Measurements from ENCODE around the gene AAK1.
"Not testable (repeated sequence)": the region's sequence is repeated elsewhere in the genome, so short reads cannot be mapped to it uniquely, and the experiment has no call there.

The AAK1 gene

DNA sequence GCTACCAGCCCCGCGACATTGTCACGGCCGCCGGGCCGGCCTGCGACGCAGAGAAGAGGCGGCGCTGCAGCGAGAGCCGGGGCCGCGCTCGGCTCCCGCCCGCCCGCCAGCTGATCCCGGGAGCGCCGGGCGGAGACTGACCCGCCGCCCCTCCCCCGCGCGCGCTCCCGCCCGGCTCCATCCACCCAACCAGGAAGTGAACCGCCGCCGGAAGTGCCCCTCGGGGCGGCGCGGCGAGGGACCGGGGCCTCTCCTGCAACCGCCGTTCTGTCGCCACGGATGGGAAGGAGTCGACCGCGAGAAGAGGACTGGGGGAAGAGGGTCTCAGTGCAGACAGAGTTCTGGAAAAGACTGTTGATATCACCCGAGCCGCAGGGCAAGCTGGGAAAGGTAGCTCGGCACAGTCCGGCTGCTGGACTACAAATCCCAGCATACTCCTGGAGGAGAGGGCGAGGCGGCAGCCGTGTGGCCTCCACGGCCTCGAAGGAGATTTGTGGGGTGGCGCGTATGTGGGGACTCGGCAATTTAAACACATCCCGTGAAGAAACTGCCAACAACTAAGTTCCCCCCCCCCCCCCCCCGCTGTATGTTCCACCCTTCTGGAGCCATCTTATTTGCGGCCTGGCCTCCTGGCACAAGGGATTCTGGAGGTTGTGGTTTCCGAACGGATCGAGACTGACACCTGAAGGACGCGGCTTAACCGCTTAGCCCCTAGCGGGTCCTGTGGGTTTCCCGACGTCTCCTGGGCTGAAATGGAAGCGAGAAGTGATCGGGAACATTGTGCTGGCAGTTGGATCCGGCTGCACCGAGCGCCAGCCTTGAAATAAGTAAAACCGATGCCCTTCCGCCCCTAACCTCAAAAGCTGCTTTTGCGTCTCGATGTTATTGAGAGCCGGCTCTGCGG lies at the start of gene AAK1:
TSS of gene AAK1 (minus strand) at position 138 of the 904 bp plus-strand sequence. CDS start 699 bp downstream, outside the sequence.
- peak; percentile 93 for DNase-seq (ENCODE audit: low spot score)

DNA sequence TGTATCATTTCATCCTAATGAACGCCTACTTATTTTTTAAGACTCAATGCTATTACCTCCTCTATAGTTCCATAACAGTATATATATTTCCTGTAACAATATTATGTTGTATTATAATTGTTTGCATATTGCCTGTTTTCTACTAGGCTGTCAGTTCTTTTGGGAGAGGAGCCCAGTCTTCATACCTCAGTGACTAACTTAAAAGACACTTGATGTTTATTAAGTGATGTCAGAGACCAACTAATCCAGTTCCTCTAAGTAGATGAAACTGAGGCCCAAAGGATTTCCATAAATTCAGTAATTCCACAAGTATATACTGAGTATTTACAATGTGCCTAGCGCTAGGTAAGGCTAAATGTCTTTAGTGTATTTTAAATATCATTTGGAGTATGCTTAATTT lies 48.9 kb upstream of the AAK1 start:
- no peak for DNase-seq (ENCODE audit: low spot score)

DNA sequence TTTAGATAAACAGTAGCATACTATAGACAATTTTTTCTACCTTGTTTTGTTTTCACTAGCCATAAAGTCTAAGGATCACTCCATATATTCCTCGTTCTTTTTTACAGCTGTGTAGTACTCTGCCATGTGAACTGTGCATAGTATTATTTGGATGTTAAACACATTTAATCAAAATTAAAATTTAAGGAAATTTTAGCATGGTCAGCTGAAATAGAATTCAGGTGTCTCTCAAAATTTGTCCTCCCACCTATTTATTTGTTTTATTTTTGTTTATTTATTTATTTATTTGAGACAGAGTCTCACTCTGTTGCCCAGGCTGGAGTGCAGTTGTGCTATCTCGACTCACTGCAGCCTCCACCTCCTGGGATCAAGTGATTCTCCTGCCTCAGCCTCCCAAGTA lies 46.4 kb upstream of the AAK1 start:
- DNase-seq (ENCODE audit: low spot score): no peak

DNA sequence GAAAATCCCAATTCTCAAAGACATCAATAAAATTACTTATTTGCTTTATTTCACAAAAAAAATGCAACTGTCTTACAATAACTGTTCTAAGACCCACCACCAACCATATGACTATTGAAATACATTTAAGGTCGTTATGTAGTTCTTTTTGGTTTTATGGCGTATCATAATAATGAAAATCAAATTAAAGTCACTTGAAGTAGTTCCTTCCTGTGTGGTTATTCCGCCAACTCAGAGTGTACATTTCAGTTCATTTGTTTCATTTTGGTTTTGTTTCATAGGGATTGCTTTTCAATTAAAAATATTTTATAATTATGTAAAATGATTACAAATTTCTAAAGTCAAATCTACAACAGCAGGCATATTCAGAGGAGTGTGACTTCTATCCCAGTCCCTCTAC lies 45.9 kb upstream of the AAK1 start:
- DNase-seq (ENCODE audit: low spot score): no peak

DNA sequence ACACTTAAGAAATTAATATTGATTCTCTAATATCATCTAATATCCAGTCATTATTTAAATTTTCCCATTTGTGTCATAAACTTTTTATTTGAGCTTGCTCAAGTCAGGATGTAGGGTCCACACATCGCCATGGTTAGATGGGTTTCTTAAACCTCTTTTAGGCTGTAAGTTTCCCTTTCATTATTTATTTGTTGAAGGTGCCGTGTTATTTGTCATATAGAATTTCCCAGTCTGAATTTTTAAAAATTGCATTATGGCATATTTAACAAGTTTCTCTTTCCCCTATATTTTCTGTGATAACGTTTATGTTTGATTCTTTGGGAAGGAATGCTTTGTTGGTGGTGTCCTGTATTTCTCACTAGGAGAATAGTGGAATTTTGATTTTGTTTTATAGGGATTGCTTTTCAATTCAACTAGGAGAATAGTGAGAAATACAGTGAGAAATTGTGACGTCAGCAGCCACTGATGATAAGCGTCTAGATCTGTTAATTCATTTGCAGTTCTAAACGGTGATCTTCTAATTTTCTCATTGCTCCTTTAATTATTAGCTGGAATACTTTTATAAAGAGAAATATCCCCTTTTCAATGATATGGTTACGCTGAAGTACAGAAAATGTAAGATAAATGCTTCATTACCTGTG lies 44.6 kb upstream of the AAK1 start:
- no peak for DNase-seq (ENCODE audit: low spot score)

DNA sequence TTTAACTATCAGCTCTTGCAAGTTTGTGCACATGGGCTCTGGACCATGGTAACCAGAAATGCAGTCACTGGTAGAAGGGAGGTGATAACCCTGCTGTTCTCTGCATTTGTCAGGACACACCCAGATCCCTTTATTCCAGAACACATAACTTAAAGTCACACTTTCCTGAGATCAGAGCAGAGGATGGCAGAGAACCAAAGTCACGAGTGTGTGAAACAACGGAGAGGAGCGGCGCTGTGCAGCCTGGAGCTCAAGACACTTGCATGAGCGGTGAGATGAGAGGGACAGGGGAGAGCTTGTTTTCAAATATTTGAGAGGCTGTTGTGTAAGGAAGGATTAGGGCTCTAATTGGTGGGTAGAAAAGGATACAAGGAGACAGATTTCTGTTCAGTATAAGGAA lies 43.3 kb upstream of the AAK1 start:
- DNase-seq (ENCODE audit: low spot score): no peak

DNA sequence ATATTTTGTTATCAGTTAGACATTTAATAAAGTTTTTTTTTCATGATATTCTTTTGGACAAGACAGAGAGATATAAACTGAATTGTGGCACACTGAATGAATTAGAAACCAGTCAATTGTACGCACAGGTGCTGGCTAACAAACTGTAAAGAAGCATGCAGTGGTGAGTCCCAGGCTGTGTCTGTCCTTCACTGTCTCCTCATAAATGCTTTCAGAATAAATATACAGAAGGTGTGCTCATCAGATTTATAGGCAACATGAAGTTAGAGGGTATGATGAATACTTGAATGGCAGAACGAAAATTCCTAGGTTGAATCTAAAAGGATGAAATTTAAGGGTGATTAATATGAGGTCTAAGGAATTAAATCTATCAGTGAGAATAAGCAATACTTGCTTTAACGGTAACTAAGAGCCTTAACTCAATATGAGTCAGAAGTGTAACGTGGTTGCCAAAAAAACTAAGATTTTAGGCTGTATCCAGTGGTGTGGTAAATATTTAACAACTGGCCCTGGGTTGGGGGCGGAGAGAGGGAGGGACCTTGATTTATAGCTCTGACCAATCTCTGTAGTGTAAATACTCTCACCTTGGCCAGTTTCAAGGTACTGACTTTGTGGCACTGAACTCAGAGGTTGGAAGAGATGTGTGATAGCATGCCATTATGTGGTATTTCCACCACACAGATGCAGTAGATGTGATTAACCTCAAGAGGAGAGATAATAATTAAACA lies 41.9 kb upstream of the AAK1 start:
- no peak for DNase-seq (ENCODE audit: low spot score)

DNA sequence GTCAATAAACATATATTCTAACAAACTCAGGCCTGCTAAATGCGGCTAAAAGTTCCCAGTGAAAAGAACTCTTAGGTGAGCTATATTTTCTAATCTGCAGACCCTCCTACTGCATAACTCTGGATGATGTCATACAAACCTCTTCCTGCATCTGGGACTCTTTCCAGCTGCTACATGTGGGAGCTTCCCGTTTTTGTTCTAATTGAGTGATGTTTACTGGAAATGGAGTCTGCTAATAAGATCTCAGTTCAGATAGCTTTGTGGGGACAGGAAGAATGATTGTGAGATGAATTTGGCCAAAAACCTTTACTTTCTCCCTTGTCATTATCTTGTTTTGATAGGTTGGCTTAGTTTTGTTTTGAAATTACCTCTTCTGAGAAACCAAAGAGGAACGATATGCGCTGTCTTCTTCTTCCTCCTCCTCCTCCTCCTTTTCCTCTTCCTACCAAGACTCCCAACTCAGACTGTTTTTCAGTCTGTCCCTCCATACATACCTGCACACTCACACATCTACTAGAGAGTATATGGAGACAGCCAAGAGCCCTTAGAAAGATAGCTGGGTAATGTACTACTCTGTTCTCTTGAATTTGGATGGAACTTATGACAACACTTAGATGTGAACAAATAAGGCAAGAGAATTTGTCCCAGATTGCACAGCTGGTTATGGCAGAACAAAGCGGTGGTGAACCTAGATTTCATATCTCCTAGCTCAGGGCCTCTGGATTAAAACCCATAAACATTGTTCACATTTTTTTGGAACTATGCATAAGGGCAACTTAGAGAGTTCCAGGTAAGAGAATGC lies 39.8 kb upstream of the AAK1 start:
- no peak for DNase-seq (ENCODE audit: low spot score)

DNA sequence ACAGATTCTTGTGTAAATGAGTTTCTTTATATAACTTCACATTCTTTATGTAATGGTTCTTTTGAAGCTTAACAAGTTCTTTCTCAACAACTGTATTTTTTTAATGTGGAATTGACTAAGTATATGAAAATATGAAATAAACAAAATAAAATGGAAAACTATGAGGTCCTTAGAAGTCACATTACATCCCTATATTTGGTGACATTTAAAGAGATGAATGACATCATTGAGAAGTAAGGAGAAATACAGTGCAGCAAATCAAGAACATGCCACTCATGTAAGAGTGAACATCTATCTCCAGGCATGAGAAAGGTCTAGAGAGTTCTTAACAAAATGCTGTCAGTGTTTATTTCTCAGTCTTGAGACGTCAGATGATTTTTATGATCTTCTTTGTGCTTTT lies 39.0 kb upstream of the AAK1 start:
- DNase-seq (ENCODE audit: low spot score): no peak

DNA sequence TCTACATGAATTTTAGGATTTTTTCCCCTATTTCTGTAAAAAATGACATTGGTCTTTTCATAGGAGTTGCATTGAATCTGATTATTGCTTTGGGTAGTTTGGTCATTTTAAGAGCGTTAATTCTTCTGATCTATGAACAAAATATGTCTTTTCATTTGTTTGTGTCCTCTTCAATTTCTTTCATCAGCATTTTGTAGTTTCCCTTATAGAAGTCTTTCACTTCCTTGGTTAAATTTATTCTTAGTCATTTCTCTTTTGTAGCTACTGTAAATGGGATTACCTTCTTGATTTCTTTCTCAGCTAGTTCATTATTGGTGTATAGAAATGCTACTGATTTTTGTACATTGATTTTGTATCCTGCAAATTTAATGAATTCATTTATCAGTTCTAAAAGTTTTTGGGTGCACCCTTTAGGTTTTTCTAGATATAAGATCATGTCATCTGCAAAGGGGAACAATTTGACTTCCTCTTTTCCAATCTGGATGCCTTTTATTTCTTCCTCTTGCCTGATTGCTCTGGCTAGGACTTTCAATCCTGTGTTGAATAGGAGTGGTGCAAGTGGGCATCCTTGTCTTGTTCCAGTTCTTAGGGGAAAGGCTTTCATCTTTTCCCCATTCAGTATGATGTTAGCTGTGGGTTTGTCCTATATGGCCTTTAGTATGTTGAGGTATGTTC lies 36.6 kb upstream of the AAK1 start:
- no peak for DNase-seq (ENCODE audit: low spot score)

DNA sequence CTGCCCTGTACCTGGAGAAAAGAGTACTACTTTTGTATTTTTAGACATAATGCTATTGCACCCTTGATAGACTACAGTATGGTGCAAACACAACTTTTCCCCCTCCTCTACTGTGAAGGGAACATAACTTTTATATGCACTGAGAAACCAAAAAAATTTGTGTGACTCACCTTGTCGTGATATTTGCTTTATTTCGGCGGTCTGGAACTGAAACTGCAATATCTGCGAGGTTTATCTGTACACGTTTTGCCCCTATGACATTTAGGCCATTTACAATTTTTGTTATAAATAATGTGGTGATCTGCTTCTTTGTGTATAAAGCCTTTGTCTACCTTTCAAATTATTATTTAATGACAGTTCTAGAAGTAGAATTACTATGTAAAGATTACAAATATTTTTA lies 34.4 kb upstream of the AAK1 start:
- DNase-seq (ENCODE audit: low spot score): no peak

DNA sequence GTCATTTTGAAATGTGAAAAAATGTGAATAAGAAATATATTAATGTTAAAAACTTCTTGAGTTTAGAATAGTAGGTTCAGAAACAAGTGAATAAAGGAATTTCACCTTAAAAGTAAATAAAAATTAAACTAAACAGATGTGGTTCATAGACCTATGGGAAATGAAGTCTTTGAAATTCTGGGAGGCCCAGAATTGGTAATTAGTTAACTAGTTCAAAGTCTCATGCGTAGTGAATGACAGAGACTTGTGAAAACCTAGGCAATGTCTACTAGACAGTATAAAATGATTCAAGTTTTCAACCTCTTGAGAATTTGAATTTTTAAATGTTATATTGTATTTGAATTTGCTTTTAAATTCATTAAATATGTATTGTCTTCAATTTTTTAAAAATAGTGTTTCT lies 32.6 kb upstream of the AAK1 start:
- DNase-seq (ENCODE audit: low spot score): no peak

DNA sequence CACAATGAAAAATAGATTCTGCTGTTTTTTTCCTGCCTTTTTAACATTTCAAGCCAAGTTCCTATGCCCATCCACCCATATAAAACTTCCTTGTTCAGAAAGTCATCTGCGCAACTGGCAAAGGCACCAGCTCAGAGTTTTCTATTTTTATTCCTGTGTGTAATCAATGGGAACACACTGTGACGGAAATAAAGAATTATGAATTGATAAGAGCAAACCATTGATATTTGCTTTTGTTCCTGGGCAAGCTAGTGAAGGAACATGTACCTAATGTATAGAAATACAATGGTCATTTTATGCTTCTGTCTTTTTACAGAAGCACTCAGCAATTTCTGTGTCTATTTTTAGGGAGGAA lies 30.8 kb upstream of the AAK1 start:
- no peak for DNase-seq (ENCODE audit: low spot score)

DNA sequence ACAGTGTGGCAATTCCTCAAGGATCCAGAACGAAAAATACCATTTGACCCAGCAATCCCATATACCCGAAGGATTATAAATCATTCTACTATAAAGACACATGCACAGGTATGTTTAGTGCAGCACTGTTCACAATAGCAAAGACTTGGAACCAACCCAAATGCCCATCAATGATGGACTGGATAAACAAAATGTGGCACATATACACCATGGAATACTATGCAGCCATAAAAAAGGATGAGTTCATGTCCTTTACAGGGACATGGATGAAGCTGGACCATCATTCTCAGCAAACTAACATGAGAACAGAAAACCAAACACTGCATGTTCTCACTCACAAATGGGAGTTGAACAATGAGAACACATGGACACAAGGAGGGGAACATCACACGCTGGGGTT lies 29.6 kb upstream of the AAK1 start:
- not testable (repeated sequence) for DNase-seq (ENCODE audit: low spot score)

DNA sequence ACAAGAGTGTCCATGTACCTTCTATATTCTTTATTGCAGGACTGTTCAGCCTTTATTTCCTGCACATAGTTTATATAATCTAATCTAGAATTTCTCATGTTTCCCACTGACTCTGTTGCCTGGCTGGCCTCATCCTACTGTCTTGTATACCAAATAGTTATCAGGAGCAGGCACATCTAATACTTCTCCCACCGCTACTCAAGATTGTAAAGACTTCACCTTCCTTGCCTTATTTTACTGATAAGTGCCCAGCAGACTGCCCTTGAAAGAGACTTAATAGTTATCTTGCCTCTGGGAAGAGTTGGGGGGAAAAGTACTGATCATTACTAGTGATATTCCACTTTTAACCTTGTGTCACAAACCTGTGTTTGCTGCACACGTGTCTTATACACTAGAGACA lies 26.1 kb upstream of the AAK1 start:
- DNase-seq (ENCODE audit: low spot score): no peak

DNA sequence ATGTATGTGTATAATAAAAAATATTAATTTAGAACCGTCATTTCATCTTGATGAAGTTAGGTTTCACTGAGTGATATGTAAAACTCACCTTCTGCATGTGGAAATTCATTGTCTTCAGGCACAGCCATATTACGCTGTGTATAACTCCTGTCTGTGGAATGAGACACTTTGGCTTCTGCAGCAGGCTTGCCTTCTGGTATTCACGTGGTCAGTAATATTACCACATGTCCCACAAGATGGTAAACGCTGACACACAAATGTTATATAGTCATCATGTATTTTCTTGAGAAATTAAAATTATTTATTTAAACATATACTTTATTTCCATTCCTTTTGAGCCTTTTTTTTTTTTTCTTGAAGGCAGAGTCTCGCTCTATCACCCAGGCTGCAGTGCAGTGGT lies 25.1 kb upstream of the AAK1 start:
- DNase-seq (ENCODE audit: low spot score): no peak

DNA sequence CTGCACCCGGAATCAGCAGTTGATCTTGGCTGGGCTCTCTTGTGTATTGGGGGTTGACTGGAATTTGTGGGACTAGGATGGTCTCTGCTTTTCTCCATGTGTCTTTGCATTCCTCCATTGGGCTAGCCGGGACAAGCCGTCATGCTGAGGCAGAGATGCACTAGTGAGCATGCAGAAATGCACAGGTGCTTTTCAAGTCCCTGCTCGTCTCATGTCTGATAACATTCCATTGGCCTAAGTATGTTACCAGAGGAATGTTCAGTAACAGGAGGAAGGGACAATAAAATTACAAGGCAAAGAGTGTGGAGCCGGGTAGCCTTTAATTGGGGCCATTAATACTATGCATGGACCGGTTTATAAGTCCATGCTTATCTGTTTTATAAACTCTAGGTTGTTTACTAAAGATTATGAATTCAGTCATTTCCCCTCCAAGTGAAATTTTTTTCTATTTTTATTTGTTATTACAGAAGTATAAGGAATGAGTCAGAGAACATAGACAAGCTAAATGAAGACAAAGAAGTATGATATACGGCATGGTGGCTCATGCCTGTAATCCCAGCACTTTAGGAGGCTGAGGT lies 24.4 kb upstream of the AAK1 start:
- no peak for DNase-seq (ENCODE audit: low spot score)

DNA sequence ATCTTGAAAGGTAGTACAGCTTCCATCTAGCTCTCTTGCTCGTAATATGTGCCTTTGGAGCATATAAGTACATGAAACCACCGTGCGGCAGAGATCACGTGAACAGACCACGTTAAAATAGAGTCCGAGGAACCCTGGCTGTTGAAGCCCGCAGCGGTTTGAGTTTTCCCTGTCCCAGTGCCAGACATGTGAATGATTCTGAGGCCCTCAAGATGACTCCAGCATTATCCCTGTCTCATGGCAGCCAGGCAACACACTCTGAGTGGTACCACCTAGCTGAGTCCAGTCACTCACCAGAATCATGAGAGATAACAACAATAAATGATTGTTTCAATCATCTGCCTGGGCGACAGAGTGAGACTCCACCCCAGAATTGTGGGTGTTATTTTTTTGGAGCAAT lies 21.6 kb upstream of the AAK1 start:
- DNase-seq (ENCODE audit: low spot score): no peak

DNA sequence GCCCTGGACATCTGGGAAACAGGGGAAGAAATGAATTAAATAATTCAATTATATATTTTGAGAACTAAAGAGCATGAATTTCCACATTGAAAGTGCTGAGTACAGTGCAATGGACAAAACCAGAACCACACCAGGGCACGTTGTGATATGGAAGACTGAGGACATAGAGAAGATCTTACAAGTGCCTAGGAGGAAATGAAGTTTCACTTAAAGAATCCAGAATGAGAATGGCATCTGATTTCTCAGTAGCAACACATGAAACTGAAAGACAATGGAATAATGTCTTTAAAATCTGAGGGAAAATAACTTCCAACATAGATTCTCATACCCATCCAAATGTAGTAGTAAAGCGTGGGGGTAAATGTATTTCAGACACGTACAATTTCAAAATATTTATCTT lies 20.3 kb upstream of the AAK1 start:
- DNase-seq (ENCODE audit: low spot score): no peak

DNA sequence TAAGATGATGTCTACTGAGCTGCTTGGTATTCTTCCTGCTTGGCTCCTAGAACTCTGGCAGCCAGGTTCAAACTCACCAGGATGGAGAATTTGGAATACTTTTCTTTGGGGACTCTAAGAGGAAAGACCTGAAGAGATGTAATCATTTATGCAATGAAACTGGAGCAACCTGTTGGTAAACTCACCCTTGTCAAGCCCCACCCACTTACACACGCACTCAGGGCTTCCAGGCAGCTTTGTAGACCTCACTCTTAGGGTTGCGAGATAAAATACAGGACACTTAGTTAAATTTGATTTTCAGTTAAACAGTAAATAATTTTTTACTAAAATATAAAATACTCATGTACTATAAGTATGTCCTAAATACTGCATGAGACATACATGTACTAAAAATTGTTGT lies 19.0 kb upstream of the AAK1 start:
- DNase-seq (ENCODE audit: low spot score): not testable (repeated sequence)

DNA sequence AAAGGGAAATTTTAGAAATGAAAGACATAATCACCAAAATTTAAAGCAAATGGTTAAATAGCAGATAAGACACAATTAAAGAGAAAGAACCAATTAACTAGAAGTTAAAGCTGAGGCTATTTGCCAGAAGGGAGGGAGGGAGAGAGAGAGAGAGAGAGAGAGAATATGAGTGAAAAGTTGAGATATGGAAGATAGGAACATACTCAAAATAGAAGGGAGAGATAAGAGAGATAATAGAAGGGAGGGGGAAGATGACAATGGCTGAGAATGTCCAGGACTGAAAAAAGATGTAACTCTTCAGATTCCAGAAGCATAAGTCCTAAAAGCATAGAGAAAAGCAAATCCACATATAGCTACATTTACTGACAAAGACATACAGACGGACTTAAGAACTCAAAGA lies 17.1 kb upstream of the AAK1 start:
- DNase-seq (ENCODE audit: low spot score): no peak

Measured in ecto neural progenitor cell (in vitro differentiated cells).